Dedifferentiated amniotic fluid mesenchymal stem cell (primary cell): Measurements from ENCODE around the gene KCNQ1.

Source experiments
- DNase-seq: peaks from one replicate; pipeline ENCODE4 v3.0.0-alpha.2; 2016; ENCODE audit errors: extremely low spot score

KCNQ1 gene

DNA sequence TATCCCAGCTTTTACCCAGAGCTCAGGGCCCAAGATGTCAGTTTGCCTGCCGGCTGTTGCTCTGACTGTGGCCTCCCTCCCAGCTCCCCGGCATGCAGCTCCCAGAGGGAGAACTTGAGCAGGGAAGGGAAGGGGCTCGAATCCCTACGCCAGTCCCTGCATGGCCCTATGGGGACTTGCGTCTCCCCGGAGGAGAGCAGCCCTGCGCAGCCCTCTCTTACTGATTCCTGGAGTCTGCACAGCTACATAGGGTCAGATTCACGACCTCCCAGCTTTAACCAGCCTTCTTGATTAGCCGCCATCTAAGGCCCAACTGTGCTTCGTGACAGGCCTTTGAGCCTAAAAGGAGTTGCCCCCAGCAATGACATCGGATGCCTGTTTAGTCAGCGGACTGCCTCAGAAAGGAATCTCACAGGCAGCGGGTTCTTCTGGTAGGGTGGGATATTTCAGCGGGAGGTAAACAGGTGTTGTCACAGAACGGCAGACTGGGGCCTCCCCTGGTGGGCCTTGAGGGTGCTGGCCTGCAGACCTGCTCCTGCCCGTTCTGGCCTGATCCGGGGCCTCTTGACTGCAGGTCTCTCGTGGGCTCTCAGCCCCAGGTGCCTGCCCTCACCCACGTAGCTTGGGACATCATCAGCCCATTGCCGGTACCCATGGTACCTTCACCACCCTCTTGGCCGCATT lies 298.8 kb downstream of the KCNQ1 start:
- DNase-seq = no peak

DNA sequence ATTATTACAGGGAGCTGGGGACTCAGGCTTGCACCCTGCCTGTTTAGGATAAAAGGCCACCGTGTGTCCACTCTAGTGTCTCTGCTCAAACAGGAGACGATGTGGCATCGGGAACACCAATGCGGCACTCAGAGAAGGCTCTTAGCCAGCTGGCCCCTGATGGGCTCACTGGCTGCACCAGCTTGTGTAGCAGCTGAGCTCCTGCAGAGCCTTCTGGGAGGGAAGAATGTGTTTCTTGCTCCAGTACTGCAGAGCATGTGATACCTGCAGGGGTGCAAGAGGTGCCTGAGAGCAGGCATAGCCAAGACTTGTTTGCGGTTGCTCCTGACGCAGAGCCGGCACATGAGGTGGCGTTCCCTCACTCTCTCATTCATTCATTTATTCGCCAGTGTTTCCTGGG lies 299.4 kb downstream of the KCNQ1 start:
- DNase-seq = no peak

DNA sequence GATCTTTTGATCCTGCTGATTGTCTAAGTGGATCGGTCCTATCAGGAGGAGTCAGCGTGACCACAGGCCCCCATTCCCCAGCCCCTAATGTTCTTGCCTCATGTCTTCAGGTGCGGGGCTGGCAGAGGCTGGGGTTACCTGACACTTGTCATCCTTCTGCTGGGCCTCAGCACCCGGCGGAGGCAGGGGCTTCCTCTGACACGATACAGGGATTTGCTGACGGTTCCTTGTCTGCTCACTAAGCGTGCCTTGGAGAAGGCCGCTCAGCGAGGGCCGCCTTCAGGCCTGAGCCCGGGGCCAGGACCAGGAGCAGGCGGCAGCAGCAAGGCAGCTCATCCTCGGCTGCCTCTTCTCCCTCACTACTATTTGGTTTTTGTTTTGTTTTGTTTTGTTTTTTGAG lies 300.7 kb downstream of the KCNQ1 start:
- DNase-seq = no peak

DNA sequence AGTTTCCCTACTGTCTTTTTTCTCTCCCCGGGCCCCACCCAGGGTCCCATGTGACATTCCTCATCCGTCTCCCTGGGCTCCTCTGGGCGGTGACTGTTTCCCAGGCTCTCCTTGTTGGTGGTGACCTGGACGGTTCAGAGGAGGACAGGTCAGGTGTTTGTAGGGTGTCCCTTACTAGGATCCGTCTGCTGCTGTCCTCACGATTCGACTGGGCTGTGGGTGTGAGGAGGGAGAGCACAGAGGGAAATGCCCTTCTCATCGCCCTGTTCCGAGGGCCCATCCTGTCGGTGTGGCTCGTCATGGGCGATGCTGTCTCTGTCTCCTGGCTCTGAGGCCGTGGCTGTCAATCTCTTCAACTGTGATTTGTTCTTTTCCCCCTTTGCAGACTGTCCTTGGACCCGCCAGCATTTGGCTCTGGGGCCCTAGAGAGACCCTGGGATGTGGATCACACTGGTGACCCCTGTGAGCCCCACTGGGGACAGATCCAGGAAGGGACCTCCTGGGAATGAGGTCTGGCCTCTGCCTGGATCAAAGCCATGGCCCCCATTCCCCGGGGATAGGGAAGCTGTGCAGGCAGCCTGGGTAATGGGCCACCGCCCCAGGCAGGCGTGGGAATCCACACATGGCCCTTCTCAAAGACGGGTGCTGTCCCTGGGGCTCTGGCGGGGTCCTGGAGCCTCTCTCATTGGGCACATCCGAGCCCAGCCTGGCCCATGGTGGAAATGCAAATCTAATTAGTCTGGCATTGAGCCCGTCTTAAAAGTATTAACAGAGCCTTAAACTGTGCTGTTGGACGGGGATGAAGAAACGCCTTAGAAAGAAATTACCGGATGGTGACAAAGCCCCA lies 301.8 kb downstream of the KCNQ1 start:
- DNase-seq = no peak

DNA sequence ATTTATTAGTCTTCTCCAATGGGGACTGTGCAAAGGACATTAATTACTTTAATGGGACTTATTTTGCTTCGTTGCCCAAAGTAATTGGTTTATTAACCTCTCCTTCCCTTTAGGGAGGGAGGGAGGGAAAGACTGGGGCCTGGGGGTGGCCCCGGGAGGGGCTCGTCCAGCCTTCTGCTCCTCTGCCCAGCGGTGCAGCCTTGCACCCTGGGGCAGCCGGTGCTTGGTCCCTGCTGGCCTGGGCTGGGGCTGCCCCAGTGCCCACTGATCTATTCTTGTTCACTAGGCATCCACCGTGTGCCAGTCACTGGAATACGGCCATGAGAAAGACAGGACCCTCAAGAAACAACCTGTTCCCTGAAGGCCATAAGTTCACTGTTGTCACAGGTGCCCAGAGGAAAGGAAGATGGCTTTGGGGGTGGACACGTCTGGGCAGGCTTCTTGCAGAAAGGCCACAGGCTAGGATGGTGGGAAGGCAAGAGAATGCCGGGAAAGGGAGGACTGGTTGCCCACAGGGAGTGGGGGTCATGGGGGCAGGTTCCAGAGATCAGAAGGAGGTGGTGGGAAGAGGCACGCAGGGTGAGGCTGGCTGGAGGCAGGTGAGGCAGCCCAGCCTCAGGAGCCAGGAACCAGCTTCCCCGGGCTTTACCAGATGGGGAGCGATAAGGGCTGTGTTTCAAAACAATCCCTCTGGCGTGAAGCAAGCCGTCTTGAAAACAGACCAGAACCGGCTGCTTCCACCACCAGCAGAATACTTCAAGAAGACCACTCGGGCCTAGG lies 302.6 kb downstream of the KCNQ1 start:
- no peak for DNase-seq

DNA sequence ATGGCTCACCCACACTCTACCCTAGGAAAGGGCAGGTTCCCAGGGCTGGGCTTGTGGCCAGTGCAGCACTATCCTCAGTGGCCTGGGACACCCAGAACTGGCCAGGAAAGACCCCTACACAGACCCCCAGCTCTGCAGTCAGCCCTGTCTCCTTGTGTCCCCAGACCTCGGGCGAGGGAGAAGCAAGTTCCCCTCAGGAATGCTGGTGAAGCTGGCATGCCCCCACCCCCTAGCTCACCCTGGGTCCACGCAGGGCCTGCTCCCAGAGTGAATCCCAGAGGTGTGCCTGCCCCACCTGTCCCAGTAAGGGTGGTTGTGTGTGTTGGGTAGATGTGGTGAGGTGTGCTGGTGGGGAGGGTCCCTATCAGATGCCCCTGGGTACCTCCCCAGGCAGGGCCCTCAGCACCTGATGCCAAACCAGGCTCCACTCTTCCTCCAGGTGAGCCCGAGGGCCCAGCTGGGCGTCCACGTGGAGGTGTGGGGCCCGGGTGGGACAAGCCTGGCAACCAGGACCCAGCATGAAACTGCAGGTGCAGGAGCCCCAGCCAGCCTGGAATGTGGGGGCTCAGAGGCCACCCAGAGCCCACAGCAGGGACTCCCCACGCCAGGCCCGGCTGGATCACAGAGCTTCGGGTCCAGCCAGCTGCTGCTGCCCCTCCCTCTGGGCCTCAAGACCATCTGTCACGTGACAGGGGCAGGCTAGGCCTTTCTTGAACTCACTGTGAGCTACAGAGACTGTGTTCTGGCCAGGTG lies 303.4 kb downstream of the KCNQ1 start:
- DNase-seq = no peak

DNA sequence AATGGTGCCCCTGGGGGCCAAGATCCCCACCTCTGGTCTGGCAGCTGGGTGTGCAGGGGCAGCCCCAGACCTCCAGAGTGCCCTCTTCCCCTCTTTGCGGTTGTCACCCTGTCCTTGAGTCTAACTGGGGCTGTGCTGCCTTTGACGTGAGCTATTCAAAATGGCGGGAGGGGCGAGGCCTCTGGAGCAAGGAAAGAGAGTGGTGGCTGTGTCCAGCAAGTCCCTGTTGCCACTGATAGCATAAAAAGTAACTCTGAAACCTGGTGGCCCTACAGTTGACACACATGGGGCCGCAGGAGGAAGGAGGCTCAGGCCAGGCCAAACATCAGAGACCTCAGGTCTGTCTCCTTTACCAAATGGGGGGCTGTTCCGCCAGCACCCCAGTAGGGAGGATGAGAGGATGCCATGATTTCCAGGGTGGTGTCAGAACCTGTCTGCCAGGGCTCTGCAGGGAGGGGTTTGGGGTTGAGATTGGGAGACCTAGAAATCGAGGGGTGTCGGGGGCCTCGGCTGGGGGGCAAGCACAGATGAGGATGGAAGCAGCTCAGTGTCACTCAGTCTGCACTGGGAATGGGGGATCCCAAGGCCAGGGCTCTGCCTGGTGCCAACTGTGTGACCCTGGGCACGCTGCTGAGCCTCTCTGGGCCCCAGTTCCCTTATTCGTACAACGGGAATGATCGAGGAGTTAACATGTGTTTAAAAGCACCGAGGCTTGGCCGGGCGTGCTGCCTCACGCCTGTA lies 304.2 kb downstream of the KCNQ1 start:
- DNase-seq = no peak

DNA sequence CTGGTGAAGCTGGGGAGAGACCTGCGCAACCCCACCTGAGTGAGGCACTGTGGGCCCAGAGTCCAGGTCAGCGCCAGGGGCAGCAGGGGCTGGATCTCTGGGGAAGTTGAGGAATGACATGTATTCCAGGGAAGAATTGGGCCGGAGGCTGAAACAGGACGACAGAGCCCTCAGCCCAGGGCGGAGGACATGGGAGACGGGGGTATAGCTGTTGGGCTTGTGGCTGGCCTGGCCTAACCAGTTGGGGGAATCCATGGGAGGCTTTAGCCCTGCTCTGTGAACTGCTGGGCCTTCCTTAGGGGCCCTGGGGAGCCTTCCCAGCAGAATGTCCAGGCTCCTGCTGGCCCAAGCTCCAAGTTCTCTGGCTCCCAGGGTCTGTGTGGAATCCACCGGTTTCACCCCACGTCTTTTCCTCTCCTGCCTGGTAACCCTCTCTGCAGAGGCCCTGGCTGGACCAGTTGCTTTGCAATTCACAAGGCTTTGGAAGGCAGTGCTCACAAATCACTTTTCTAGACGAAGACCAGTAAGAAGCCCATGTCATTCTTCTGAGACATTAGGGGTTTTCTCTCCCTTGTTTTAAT lies 305.4 kb downstream of the KCNQ1 start:
- no peak for DNase-seq

DNA sequence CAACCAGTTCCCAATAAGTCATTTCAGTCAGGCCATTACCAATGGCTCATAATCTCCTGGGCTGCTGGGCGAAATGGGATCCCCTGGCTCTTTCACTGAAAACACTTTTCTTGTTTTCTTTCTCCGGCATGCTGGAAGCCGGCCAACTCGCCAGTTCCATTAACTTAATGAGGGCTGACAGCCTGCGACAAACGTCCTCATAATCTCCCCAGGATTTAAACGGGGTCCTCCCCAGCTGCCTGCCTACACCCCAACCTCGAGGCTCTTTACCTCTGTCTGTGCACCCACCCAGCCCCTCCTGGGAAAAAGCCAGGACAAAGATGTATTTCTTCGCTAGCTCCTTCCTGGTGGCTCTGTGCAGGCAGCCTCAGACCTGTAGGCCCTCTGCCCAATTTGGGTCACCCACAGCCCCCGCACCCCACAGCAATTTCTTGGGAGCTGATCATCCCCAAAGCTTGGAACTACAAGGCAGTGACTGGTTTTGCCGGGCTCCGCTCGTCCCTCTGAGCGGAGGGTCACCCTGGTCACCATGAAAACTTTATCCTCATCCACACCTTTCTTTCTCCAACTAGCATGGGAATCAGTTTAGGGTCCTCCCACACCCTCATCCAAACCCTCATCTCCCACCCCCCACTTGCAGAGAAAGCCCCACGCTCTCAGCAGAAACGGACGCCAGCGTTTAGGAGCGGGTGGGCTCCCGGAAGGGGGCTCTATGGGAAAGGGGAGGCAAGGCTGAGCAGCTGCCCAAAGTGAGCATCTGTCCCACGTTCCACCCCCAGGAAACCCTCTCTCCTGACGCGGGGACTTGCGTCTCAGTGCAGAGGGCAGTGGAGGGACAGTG lies 306.1 kb downstream of the KCNQ1 start:
- no peak for DNase-seq

DNA sequence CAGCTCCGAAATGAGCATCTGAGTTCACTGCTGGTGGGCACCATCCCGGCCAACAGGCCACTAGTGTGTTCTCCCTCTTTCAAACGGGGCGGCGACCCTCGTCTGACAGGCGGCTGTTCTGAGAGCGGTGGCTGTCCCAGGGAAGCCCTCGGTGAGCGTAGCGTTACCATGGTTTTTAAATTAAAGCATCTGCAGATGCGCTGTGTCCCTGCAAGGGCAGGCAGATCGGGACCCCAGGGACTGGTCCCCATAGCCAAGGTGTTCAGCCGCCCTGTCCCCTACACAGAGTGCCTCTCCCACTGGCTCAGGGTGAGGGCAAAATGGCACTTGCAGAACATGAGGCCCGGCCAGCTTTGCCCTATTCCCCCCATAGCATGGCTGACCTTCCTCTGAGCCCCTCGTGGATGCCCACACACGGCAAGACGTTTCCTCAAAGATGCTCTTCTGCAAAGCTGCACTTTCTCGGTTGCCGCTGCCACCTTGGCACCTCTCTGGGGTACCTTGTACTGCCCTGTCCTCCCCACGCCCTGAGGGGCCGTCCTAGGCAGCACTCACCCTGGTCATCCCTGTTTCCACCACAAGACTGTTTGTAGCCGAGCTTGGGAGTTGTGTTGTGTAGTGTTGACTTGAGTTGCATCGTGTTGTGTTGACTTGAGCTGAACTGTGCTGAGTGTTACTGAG lies 306.9 kb downstream of the KCNQ1 start:
- DNase-seq = no peak

DNA sequence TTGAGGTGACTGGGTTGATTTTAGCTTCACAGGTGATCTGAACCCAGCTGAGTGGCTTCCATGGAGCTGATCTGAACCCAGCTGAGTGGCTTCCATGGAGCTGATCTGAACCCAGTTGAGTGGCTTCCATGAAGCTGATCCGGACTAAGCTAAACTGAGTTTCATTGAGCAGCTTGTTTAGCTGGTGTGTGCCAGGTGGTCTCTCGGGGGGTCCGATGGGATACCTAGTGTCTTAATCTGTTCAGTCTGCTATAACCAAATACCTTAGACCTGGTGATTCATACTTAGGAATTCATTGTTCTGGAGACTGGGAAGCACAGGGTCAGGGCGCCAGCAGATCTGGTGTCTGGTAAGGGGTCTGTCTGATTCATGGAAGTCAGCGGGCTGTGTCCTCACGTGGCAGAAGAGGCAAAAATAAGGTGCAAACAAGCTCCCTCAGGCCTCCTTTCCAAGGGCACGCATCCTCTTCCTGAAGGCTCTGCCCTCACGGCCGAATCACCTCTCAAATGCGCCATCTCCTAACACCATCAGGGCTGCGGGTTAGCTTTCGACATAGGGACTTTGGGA lies 307.5 kb downstream of the KCNQ1 start:
- no peak for DNase-seq

DNA sequence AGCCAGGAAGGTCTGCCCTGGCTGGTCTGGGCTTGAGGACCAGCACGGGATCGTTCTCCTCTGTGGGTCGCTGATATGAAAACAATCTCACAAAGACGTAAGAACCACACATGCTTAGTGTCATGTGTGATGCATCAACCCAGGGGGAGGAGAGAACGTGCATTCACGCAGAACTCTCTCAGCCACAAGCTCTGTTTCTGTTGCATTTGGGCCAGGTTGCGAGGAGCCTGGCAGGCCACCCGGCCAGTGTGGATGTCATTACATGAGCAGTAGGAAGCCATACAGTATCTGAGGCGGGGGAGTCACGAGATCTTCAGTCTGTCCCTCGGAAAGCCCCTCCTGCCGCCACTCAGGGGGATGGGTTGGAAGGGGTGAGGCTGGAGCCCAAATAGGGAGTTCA lies 308.1 kb downstream of the KCNQ1 start:
- no peak for DNase-seq

DNA sequence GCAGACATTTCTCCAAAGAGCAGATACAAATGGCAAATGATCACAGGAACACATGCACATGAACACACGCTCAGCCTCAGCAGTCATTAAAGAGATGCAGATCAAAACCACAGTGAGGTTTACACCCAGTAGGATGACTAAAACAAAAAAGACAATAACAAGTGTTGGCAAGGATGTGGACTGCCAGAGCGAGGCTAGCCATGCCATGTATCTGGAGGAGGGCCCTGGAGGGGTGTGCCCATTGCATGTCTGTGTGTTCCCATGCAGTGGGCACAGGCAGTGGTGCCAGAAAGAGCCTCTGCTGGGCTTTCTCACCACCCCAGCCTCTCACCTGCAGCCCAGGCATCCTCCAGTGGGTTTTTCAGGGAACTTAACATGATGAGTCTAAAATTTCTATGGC lies 309.2 kb downstream of the KCNQ1 start:
- DNase-seq = no peak

DNA sequence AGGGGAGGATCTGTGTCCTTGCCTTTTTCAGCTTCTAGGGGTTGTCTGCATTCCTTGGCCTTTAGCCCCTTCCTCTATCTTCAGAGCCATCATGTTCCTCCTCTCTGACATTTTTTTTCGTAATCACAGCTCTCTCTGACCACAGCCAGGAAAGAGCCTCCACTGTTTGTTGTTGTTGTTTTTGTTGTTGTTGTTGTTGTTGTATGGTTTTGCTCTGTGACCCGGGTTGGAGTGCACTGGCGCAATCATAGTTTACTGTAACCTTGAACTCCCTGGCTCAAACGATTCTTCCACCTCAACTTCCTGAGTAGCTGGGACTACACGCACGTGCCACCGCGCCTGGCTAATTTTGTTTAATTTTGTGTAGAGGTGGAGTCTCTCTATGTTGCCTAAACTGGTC lies 310.3 kb downstream of the KCNQ1 start:
- DNase-seq = no peak

DNA sequence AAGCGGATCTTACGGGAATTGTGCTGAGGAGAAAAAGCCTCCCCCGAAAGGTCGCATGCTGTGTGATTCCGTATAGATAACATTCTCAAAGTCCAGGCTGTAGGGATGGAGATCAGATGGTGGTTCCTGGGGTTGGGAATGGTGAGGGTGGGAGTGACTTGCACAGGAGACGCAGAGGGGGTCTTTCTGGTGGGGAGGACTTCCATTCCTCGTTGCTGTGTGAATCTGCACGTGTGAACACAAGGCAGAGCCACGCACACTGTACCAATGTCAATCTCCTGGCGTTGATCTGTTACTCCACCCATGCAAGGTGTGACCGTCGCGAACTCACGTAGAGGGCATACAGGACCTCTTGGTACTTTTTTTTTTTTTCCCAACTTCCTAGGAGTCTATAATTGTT lies 313.9 kb downstream of the KCNQ1 start:
- DNase-seq = no peak

DNA sequence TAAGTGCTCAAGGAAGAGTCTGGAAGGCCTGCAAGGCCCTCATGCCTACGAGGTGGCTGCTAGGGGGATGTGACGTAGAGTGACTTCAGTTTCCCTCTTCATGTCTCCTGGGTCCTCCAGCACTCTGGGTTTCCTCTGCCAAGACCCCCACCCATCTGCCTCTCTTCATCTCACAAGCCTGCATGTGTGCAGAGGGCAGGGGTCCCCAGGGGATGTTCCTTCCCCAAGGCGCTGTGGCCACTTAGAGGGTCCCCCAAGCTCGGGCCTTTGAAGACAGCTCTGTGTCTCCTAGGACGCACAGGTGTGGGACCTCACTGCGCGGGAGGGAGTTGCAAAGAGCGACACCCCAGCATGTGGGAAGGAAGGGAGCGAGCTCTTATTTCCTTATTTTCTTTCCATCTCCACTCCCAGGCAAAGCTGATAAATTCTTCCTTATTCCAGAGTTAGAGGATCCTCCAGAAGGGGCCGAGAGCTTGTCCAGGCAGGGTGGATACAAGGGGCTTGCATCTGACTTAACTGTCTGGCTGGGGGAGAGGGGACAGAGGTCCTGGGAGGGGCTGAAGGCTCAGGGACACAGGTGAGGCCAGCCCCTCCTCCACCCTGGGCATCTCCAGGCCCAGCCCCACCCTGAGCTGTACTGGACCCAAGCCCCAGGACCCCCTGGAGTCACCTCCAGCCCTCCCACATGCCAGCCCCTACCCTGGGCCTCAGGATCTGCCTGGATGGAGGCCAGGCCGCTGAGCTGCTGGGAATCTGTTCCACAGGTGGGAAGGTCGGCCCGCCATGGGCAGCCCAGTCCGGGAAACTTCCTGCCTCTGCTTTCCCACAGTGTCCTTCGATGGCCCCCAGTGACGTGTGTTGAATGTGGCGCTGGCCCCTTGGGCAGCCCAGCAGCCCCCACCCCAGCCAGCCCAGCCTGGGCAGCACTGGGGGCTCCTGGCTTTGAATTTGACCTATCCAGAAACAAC lies 314.7 kb downstream of the KCNQ1 start:
- DNase-seq = no peak

DNA sequence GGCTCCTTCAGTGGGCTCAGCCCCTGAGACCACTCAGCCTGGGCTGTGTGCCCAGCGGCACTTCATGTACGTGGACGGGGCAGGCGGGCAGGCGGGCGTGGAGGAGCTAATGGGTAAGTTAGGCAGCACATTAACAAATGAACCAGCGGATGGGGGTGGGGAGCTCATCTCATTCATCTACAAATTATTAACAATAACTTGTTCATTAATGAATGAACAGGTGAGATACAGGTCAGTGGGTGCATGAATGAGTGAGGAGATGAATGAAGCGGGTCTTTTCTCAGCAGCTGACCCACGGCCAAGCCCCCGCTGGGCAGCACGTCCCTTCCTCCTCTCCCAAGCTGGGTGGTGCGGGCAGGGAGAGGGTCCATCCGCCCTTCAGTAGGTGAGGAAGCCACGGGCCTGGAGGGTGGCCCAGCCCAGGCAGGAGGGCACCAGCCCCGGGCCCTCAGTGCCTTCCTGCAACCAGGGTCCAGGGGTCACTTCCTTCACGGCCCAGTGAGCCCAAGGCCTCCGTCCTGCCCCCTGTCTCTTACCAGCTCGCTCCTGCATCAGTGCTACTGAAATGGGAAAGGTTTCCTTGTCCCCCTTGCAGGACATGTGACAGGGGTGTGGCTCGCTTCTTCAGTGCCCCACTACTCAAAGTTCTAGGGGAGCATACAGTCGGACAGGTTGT lies 315.5 kb downstream of the KCNQ1 start:
- DNase-seq = no peak
